Neural progenitor cell (in vitro differentiated cells): Measurements from ENCODE around the gene TSPAN12.

Source experiments
- CTCF ChIP-seq: fragments of 200-600 bp; sonication (generic); IDR thresholded peaks from 2 replicates; pipeline ENCODE4 v1.5.1; 2017; ENCODE audit warnings: antibody characterized with exemption, mild to moderate bottlenecking
- EZH2 ChIP-seq: fragments of 200-600 bp; sonication (generic); IDR thresholded peaks from 2 replicates; pipeline ENCODE4 v1.6.1; 2017; ENCODE audit warnings: antibody characterized with exemption, mild to moderate bottlenecking, moderate library complexity
- EZH2phosphoT487 ChIP-seq: fragments of 200-600 bp; sonication (generic); IDR thresholded peaks from 2 replicates; pipeline ENCODE4 v1.6.1; 2017; ENCODE audit warnings: antibody characterized with exemption

- TF ChIP-seq CTCF (no peak), EZH2phosphoT487 (no peak), EZH2 (no peak)
Observed at GRCh38 chr7:120838281-120838682, 19.7 kb downstream of the TSPAN12 start.
